DMS 273 treated with DMSO at 0.1 percent for 48 hours (cell line): ENCODE measurements around the gene PPP2R1B.

Experiments used
- DNase-seq: peaks from one replicate; lab custom pipeline; 2025; lab: John Stamatoyannopoulos, UW

Gene PPP2R1B

GRCh38 chr11:111748035-111748804 lies 18.0 kb downstream of the PPP2R1B start:
- DNase-seq = peak; percentile 3

- no peak for DNase-seq
Observed at GRCh38 chr11:111745719-111746504, 20.3 kb downstream of the PPP2R1B start.

GRCh38 chr11:111743700-111744099 lies 22.5 kb downstream of the PPP2R1B start:
- no peak for DNase-seq

DNA sequence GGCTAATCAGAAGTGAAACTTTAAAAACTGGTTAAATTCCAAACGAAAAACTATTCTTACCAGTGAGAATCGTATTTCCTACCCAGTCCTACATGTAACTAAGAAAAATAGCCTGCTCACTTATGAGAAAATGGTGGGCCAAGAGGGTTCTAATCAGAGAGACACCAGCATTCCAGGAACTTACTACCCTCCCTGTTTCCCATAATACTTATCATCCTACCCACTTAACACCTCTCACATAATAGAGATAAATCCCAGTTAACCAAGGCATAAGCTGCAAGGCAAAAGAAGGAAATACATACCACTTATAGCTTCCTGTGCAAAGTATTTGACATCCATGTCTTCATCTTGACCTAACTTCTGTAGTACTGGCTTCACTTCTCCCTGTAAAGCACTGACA lies 24.4 kb downstream of the PPP2R1B start:
- DNase-seq = no peak

DNA sequence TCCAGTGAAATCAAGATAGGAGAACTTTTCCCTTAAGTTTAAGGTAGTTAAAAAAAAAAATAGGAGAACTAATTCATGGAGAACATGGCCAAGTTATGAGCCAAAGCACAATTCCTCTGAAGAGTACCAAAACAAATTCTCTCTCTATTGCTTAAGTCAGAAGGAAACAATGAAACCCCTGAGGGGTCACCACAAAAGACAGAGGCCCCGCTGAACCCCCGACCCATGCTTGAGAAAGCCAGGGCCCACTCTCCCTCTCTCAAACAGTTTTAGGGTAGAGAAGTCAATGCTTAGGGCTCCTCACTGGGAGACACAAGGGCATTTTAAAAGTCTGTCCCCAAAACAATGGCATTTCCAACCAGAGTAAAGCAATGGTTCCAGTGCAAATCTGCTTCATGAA lies 26.9 kb downstream of the PPP2R1B start:
- DNase-seq = no peak

GRCh38 chr11:111737444-111738210 lies 28.6 kb downstream of the PPP2R1B start:
- no peak for DNase-seq

- no peak for DNase-seq
Observed at GRCh38 chr11:111736621-111737443, 29.4 kb downstream of the PPP2R1B start.

GRCh38 chr11:111736181-111736590 lies 30.0 kb downstream of the PPP2R1B start:
- no peak for DNase-seq

GRCh38 chr11:111735262-111736116 lies 30.7 kb downstream of the PPP2R1B start:
- peak; percentile 70 for DNase-seq

GRCh38 chr11:111734954-111735261 lies 31.3 kb downstream of the PPP2R1B start:
- no peak for DNase-seq

GRCh38 chr11:111734101-111734953 lies 31.9 kb downstream of the PPP2R1B start:
- no peak for DNase-seq

DNA sequence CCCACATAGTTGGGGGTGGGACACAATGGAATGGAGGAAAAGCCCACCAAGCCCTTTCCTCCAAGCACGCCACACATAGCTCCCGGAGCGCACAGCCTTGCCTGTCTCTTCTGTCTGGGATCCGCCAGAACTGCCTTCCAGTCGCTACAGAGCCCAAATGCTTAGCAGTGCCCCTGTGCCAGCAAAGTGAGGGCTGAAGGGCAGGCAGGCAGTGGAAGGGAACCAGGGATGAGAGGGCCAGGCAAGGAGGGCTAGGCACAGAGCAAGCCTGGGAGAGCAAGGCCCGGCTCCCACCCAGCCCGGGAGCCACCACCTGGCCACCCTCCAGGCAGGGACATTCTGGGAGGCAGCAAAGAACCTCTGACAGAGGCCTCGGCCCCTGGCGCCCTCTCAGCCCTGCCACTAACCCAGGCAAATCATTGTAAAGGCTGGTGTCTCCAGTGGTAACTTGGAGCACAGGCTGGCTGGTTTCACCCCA lies 32.5 kb downstream of the PPP2R1B start:
- DNase-seq = no peak

GRCh38 chr11:111733016-111733415 lies 33.2 kb downstream of the PPP2R1B start:
- DNase-seq = no peak

- DNase-seq = no peak
Observed at GRCh38 chr11:111731821-111732220, 34.4 kb downstream of the PPP2R1B start.

DNA sequence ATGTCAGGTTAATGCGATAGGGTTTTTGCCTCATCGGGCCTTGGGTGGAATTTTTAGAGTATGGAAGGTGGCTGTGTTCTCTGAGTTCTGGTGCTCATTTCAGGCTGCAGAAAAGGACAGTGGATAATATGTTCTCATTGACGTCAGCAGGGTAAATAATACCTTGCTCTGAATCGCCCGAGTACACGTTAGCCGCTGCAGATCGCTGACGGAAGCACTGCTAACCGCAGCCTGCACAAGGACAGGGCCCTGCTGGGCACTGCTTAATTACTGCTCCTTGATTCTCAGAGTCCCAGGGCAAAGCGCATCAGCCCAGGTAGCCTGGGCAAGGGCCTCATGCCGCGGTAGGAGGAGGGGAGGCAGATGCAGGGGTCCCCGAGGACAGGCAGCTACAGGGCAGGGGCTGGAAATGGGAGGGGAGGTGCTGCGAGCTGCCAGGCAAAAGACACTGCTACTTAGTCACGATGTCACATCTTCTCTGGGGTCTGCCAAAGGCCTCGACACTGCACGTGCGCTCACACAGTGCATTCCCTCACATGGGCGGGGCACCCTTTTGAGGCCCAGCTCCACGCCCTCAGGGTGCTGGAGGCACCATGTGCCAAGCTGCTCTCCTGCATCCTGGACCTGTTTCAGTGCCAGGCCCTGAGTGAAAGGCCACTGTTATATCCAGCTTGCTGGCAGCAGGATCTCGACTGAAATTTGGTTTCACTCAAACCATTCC lies 35.2 kb downstream of the PPP2R1B start:
- no peak for DNase-seq

DNA sequence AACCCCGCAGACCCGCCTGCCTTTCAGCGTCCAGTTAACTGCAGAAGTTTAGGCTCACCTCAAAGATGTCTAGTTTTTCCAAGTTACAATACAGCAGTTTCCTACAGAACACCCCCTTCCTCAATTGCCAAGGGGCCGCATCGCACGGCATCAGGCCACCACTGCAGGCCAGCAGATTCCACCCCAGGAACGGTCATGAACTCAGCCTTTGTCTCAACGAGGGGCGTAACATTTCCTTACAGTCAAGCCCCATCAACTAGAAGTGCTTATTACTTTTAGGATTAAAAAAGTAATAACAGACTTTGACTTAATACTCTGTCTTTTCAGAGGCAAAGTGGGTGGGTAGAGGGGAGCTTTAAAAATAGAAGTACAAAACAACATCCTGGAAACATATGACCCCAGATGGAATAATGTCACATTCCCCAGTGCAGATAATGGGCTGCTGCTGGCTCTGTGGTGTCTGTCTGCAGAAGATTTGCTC lies 36.3 kb downstream of the PPP2R1B start:
- no peak for DNase-seq

DNA sequence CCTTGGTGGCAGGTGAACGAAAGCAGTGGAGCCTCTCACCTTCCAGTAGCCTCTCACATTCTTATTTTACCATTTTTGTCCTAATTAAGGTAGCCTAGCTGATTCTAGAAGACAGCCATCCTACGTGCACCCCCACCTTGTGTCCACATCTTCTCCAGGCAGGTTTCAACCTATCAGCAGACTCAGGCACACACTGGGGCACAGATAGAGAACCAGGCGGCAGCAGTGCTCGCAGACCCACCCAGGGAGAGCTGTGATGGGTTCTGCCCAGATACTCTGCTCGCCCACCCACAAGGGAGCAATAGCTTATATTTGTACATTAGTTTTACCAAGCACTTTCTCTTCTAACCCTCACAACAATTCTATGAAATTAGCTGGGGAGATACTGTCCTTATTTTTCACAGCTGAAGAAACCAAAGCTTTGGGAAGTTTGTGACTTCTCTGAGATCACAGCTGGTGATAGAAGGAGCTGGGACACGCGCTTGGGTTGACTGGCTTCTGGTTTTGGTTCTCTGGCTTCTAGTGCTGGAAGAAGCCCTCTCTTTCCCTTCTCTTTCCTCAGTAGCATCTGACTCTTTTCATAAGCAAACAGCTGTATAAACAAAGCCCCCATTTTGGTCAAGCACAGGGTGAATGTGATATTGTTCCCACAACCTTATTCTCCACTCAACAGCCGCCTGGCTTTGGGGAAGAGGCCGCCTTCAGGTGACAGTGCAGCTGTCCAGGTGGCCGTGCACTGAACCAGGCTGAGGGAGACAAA lies 36.9 kb downstream of the PPP2R1B start:
- DNase-seq = no peak

GRCh38 chr11:111727431-111727830 lies 38.8 kb downstream of the PPP2R1B start:
- no peak for DNase-seq
